Measurements from ENCODE around the gene COPB1. TPM values are rescaled to one million over a fixed set of nuclear protein-coding genes. Genes with fewer than 3 reads are reported as not detected.

COPB1 gene
- polyA plus RNA-seq, 4 donors, result 66.3 to 117 (median 89.8) TPM

- WGBS, 3 donors, result 64 to 75% (median 67%) methylated on average over 7 of the region's 7 CpGs
- peaks cover 8 to 28% (median 9%) of the 10 kb centered on the region in 3 donors for H3K36me3 ChIP-seq (ENCODE audit: control insufficient read depth in 3 of 3, insufficient read depth in 2 of 3, low read depth in 1 of 3, low read length in 3 of 3)
Observed at GRCh38 chr11:14454861-14455632, 44.6 kb downstream of the COPB1 start.

GRCh38 chr11:14451825-14452224 lies 47.8 kb downstream of the COPB1 start:
- no peak for DNase-seq
- no peak for FAIRE-seq
- Histone ChIP-seq H3K36me3 (ENCODE audit: control insufficient read depth in 3 of 3, insufficient read depth in 2 of 3, low read depth in 1 of 3, low read length in 3 of 3) (peaks cover 0 to 14% (median 5%) of the 10 kb centered on the region in 3 donors), H3K4me3 (ENCODE audit: low read depth in 1 of 3, low read length in 3 of 3) (no peak overlapping the region), H3K27me3 (ENCODE audit: control insufficient read depth in 3 of 3, insufficient read depth in 3 of 3, low read length in 3 of 3) (no peaks in the 10 kb centered on the region), H3K4me1 (ENCODE audit: control insufficient read depth in 3 of 3, insufficient read depth in 2 of 3, low read depth in 1 of 3, low read length in 2 of 3) (no peaks in the 10 kb centered on the region), H3K27ac (ENCODE audit: low read depth in 1 of 3, low read length in 2 of 3) (no peak overlapping the region), H3K9me3 (ENCODE audit: control insufficient read depth in 2 of 2, insufficient read depth in 1 of 2, low read depth in 1 of 2, low read length in 1 of 2) (peaks cover 0 to 2% of the 10 kb centered on the region in 2 donors)
- 69 to 90% (median 79%) methylated on average over 1 of the region's 1 CpG for WGBS, 3 donors

More at GRCh38 chr11:14454861-14455632, 44.6 kb downstream of the COPB1 start:
- no peaks in the 10 kb centered on the region for H3K27me3 ChIP-seq (ENCODE audit: control insufficient read depth in 3 of 3, insufficient read depth in 3 of 3, low read length in 3 of 3)
- no peaks in the 10 kb centered on the region for H3K4me1 ChIP-seq (ENCODE audit: control insufficient read depth in 3 of 3, insufficient read depth in 2 of 3, low read depth in 1 of 3, low read length in 2 of 3)
- FAIRE-seq, result peak; percentile 30
- DNase-seq, result peak; percentile 28 to 36
- no peak overlapping the region for H3K27ac ChIP-seq (ENCODE audit: low read depth in 1 of 3, low read length in 2 of 3)
- H3K9me3 ChIP-seq (ENCODE audit: control insufficient read depth in 2 of 2, insufficient read depth in 1 of 2, low read depth in 1 of 2, low read length in 1 of 2), result peaks cover 0 to 2% of the 10 kb centered on the region in 2 donors
- no peak overlapping the region for H3K4me3 ChIP-seq (ENCODE audit: low read depth in 1 of 3, low read length in 3 of 3)

- H3K27me3 ChIP-seq (ENCODE audit: control insufficient read depth in 3 of 3, insufficient read depth in 3 of 3, low read length in 3 of 3), result no peaks in the 10 kb centered on the region
- DNase-seq (no peak), FAIRE-seq (no peak)
- H3K9me3 ChIP-seq (ENCODE audit: control insufficient read depth in 2 of 2, insufficient read depth in 1 of 2, low read depth in 1 of 2, low read length in 1 of 2), result peaks cover 0 to 2% of the 10 kb centered on the region in 2 donors
- H3K4me3 ChIP-seq (ENCODE audit: low read depth in 1 of 3, low read length in 3 of 3), result no peak overlapping the region
- H3K36me3 ChIP-seq (ENCODE audit: control insufficient read depth in 3 of 3, insufficient read depth in 2 of 3, low read depth in 1 of 3, low read length in 3 of 3), result peaks cover 0 to 9% (median 0%) of the 10 kb centered on the region in 3 donors
- H3K4me1 ChIP-seq (ENCODE audit: control insufficient read depth in 3 of 3, insufficient read depth in 2 of 3, low read depth in 1 of 3, low read length in 2 of 3), result no peaks in the 10 kb centered on the region
- 71 to 88% (median 73%) methylated on average over 1 of the region's 1 CpG for WGBS, 3 donors
- H3K27ac ChIP-seq (ENCODE audit: low read depth in 1 of 3, low read length in 2 of 3), result no peak overlapping the region
Observed at GRCh38 chr11:14449302-14449714, 50.3 kb downstream of the COPB1 start.

- Histone ChIP-seq H3K9me3 (ENCODE audit: control insufficient read depth in 2 of 2, insufficient read depth in 1 of 2, low read depth in 1 of 2, low read length in 1 of 2) (peaks cover 0 to 2% of the 10 kb centered on the region in 2 donors), H3K27me3 (ENCODE audit: control insufficient read depth in 3 of 3, insufficient read depth in 3 of 3, low read length in 3 of 3) (no peaks in the 10 kb centered on the region), H3K36me3 (ENCODE audit: control insufficient read depth in 3 of 3, insufficient read depth in 2 of 3, low read depth in 1 of 3, low read length in 3 of 3) (peaks cover 0 to 2% (median 0%) of the 10 kb centered on the region in 3 donors), H3K4me1 (ENCODE audit: control insufficient read depth in 3 of 3, insufficient read depth in 2 of 3, low read depth in 1 of 3, low read length in 2 of 3) (no peaks in the 10 kb centered on the region), H3K4me3 (ENCODE audit: low read depth in 1 of 3, low read length in 3 of 3) (no peak overlapping the region), H3K27ac (ENCODE audit: low read depth in 1 of 3, low read length in 2 of 3) (no peak overlapping the region)
- WGBS, 3 donors, result 70 to 87% (median 70%) methylated on average over 1 of the region's 1 CpG
- FAIRE-seq (no peak), DNase-seq (no peak)
Observed at GRCh38 chr11:14448240-14448639, 51.4 kb downstream of the COPB1 start.

GRCh38 chr11:14446701-14447169 lies 52.9 kb downstream of the COPB1 start:
- peaks cover 0 to 2% (median 0%) of the 10 kb centered on the region in 3 donors for H3K36me3 ChIP-seq (ENCODE audit: control insufficient read depth in 3 of 3, insufficient read depth in 2 of 3, low read depth in 1 of 3, low read length in 3 of 3)
- FAIRE-seq (no peak), DNase-seq (no peak)
- H3K4me1 ChIP-seq (ENCODE audit: control insufficient read depth in 3 of 3, insufficient read depth in 2 of 3, low read depth in 1 of 3, low read length in 2 of 3), result no peaks in the 10 kb centered on the region
- no peak overlapping the region for H3K4me3 ChIP-seq (ENCODE audit: low read depth in 1 of 3, low read length in 3 of 3)
- peaks cover 0 to 2% of the 10 kb centered on the region in 2 donors for H3K9me3 ChIP-seq (ENCODE audit: control insufficient read depth in 2 of 2, insufficient read depth in 1 of 2, low read depth in 1 of 2, low read length in 1 of 2)
- no peaks in the 10 kb centered on the region for H3K27me3 ChIP-seq (ENCODE audit: control insufficient read depth in 3 of 3, insufficient read depth in 3 of 3, low read length in 3 of 3)
- H3K27ac ChIP-seq (ENCODE audit: low read depth in 1 of 3, low read length in 2 of 3), result no peak overlapping the region

- Histone ChIP-seq H3K9me3 (ENCODE audit: control insufficient read depth in 2 of 2, insufficient read depth in 1 of 2, low read depth in 1 of 2, low read length in 1 of 2) (no peaks in the 10 kb centered on the region), H3K27me3 (ENCODE audit: control insufficient read depth in 3 of 3, insufficient read depth in 3 of 3, low read length in 3 of 3) (no peaks in the 10 kb centered on the region), H3K27ac (ENCODE audit: low read depth in 1 of 3, low read length in 2 of 3) (no peak overlapping the region), H3K36me3 (ENCODE audit: control insufficient read depth in 3 of 3, insufficient read depth in 2 of 3, low read depth in 1 of 3, low read length in 3 of 3) (no peaks in the 10 kb centered on the region), H3K4me1 (ENCODE audit: control insufficient read depth in 3 of 3, insufficient read depth in 2 of 3, low read depth in 1 of 3, low read length in 2 of 3) (no peaks in the 10 kb centered on the region), H3K4me3 (ENCODE audit: low read depth in 1 of 3, low read length in 3 of 3) (no peak overlapping the region)
- WGBS, 3 donors, result 88 to 96% (median 92%) methylated on average over 2 of the region's 2 CpGs
- FAIRE-seq (no peak), DNase-seq (no peak)
Observed at GRCh38 chr11:14445542-14446530, 53.8 kb downstream of the COPB1 start.

- no peaks in the 10 kb centered on the region for H3K9me3 ChIP-seq (ENCODE audit: control insufficient read depth in 2 of 2, insufficient read depth in 1 of 2, low read depth in 1 of 2, low read length in 1 of 2)
- DNase-seq, result no peak
- H3K27me3 ChIP-seq (ENCODE audit: control insufficient read depth in 3 of 3, insufficient read depth in 3 of 3, low read length in 3 of 3), result no peaks in the 10 kb centered on the region
- WGBS, 3 donors, result 87 to 92% (median 89%) methylated on average over 8 of the region's 8 CpGs
- no peak overlapping the region for H3K4me3 ChIP-seq (ENCODE audit: low read depth in 1 of 3, low read length in 3 of 3)
- FAIRE-seq, result no peak
- H3K36me3 ChIP-seq (ENCODE audit: control insufficient read depth in 3 of 3, insufficient read depth in 2 of 3, low read depth in 1 of 3, low read length in 3 of 3), result no peaks in the 10 kb centered on the region
- no peak overlapping the region for H3K27ac ChIP-seq (ENCODE audit: low read depth in 1 of 3, low read length in 2 of 3)
- H3K4me1 ChIP-seq (ENCODE audit: control insufficient read depth in 3 of 3, insufficient read depth in 2 of 3, low read depth in 1 of 3, low read length in 2 of 3), result no peaks in the 10 kb centered on the region
Observed at GRCh38 chr11:14444441-14445189, 55.0 kb downstream of the COPB1 start.

GRCh38 chr11:14443638-14444037 lies 56.0 kb downstream of the COPB1 start:
- no peaks in the 10 kb centered on the region for H3K4me1 ChIP-seq (ENCODE audit: control insufficient read depth in 3 of 3, insufficient read depth in 2 of 3, low read depth in 1 of 3, low read length in 2 of 3)
- no peaks in the 10 kb centered on the region for H3K9me3 ChIP-seq (ENCODE audit: control insufficient read depth in 2 of 2, insufficient read depth in 1 of 2, low read depth in 1 of 2, low read length in 1 of 2)
- H3K27me3 ChIP-seq (ENCODE audit: control insufficient read depth in 3 of 3, insufficient read depth in 3 of 3, low read length in 3 of 3), result no peaks in the 10 kb centered on the region
- H3K27ac ChIP-seq (ENCODE audit: low read depth in 1 of 3, low read length in 2 of 3), result no peak overlapping the region
- no peak overlapping the region for H3K4me3 ChIP-seq (ENCODE audit: low read depth in 1 of 3, low read length in 3 of 3)
- 33 to 61% (median 52%) methylated on average over 1 of the region's 1 CpG for WGBS, 3 donors
- no peak for FAIRE-seq
- DNase-seq, result peak; percentile 67 to 82
- H3K36me3 ChIP-seq (ENCODE audit: control insufficient read depth in 3 of 3, insufficient read depth in 2 of 3, low read depth in 1 of 3, low read length in 3 of 3), result no peaks in the 10 kb centered on the region

Measured in small intestine (tissue), 7 donors.